GM18858 (cell line): ENCODE data around the gene WNK1.
A peak's percentile ranks its signal among the peaks of the same experiment; 100 is the strongest.
"Not testable (repeated sequence)": the region's sequence is repeated elsewhere in the genome, so short reads cannot be mapped to it uniquely, and the experiment has no call there.

ENCODE experiments used
- ATAC-seq: cut with Tn5 transposase; IDR thresholded peaks from one replicate; pipeline ENCODE4 v1.9.1; 2021; ENCODE audit not compliant: unreplicated experiment

The WNK1 gene

DNA sequence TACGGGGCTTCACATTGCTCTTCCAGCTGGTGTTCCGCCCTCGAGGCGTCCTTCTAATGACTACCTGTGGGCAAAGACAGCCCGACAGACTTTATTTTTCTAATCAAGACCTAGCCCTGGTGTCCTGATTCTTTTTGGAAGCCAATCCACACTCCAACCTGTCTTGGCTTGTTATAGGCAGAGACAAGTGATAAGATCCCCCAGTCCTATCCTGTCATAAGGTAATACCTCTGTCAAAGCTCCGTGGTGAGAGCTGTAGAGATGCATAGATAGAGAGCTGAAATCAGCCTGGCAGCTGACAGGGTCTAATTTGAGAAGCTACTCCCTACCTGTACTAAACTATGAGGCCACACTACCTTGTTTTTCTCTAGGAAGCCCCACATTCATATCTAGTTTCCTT is 11.5 kb upstream of the WNK1 start:
- ATAC-seq: no peak

DNA sequence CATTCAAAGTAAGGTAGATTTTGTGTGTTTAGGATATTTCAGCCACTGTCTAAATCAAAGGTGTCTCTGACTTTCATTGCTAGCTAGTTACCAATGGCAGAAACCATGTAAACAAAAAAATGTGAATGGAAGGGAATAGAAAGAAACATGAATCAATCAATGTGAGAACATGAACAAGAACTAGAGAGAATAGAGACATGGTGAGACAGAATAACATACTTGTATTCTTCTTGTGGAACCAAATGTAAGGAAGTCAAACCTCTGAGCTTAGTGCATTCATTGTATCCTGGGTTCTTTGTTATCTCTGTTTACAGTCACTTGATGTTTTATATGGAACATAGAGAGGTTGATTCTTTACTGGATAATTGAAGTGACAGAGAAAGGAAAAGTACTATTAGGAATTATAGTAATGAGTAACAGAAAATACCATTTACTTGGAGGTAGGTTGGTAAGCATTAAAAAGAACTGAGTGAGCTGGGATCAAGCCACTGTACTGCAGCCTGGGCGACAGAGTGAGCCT is 2.6 kb upstream of the WNK1 start:
- no peak for ATAC-seq

DNA sequence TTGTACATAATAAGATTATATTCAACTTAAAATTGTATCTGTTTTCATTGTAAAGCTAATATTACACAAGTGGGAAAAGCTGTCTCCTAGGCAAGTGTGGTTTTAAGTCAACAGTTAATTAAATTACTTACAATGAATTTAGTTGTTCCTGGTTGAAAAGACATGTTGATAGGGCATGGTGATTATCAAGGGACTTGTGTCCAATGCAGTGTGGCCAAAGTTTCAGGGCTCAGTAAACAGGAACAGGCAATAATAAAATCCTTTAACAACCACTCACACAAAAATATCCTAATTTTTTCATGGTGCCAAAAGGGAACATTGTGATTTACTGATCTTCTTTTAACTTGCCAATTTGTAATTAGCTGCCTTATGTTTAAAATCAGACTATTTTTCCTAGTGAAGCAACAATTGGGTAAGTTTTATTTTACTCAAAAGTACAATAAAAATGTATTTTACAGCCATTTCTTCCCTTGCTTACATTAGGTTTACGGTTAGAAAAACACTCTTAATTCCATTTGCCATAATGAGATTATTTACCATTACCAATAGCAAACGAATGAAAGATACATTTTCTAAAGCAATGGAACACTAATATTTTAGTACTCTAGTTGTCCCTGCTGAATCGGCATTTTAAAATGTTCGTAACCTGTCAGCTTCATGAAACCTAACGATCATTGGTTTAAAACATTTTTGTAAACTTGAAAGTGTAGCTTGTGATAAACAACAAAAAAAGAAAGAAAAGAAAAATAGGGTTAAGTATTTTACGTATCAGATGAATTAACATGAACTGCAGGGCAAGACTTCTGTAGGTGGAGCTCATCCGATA is 1.8 kb upstream of the WNK1 start:
- no peak for ATAC-seq

DNA sequence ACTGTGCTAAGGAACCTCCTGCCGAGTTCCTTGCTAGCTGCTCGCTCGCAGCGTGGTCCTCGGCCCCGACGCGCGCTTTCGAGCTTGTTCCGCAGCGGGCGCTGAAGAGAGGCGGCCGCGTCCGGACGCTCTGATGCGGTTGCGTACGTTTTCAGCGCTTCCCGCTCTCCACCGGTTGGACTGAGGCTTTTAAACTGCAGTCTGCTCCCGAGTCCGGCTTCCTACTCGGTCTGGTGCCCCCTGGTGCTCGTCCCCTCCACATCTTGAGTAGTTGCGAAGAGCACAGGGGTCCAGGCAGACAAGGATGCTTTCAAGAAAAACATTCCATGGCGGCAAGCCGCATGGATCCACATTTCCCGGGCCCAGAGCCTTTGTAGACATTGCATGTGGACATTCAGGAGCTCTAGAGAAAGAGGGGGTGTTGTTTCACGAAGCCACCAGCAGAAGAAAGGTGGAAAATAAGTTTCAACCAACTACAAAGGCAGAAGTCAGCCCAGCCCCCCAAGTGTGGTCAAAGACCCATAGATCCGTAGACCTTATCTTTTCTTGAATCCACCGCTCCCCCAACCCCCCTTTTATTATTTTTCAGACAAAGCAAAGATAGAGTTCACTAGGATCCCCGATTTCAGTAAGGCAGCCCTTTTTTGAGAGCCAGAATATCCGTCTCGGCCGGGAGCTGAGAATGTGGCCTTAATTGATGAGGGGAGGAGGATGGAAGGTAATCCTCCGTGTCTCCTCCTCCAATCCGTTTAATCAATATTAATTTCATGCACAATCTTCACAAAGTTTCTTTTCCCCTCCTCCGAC is 984 bp upstream of the WNK1 start:
- no peak for ATAC-seq

DNA sequence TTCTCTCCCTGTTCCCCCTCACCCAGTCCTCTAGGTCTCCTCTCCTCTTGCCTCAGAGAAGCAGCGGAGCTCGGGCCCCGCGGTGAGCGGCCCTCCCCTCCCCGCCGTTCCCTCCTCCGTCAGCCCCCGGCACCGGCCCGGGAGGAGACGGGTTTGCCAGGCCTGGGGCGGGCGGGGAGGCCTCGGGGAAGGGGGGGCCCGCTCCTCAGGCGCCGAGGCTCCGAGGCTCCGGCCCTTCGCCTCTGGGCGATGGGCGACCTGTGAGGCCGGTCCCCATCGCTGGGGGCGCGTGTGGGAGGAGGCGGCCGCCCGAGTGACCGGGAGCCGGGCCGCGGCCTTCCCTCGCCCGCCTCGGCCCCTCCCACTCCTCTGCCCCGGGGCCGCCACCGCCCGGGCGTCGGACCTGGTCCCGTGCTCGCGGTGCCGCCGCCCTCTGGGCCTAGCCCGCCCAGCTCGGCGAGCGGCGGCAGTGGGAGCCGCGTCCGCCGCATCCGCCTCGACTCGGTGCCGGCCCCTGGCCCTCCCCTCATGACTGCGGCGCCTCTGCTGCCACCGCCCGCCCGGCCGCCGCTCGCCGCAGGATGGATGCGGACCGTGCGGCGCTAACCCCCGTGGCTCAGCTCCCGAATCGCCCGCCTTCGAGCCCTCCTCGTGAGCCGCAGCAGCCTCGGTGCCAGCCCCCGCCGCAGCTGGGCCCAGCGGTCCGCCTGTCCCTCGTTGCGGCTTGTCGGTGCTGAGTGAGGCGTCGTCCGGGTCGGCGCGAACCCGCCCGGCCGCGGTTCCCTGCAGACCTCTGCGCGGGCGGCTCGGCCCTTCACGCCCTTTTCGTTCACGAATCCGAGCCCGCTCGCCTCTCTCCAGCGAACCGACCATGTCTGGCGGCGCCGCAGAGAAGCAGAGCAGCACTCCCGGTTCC is 574 bp downstream of the WNK1 start:
- ATAC-seq: peak; percentile 12

DNA sequence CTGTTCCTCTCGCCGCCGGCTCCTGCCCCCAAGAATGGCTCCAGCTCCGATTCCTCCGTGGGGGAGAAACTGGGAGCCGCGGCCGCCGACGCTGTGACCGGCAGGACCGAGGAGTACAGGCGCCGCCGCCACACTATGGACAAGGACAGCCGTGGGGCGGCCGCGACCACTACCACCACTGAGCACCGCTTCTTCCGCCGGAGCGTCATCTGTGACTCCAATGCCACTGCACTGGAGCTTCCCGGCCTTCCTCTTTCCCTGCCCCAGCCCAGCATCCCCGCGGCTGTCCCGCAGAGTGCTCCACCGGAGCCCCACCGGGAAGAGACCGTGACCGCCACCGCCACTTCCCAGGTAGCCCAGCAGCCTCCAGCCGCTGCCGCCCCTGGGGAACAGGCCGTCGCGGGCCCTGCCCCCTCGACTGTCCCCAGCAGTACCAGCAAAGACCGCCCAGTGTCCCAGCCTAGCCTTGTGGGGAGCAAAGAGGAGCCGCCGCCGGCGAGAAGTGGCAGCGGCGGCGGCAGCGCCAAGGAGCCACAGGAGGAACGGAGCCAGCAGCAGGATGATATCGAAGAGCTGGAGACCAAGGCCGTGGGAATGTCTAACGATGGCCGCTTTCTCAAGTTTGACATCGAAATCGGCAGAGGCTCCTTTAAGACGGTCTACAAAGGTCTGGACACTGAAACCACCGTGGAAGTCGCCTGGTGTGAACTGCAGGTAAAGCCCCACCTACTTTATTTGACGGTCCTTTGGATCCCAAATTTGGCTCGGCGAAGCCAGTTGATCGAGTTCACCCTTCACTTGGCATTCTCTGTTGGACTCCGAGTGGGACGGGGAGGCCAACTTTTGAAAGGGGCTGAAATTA is 1.5 kb downstream of the WNK1 start:
- no peak for ATAC-seq

DNA sequence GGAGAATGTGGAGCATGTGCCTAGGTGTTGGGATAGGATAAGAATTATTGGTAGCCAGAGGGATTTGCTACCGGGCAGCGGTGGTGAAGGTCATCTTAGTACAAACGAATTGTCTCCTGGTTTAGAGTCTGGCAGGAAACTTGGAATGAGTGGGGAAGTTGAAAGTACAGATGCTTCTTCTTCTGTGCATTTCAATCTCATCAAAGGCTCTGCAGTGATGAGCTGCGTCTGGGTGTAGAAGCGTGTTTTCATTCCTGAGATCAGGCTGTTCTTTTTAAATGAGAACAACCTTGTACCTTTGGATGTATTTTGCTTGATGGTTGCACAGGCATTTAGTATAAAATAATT is 2.1 kb downstream of the WNK1 start:
- ATAC-seq: no peak

DNA sequence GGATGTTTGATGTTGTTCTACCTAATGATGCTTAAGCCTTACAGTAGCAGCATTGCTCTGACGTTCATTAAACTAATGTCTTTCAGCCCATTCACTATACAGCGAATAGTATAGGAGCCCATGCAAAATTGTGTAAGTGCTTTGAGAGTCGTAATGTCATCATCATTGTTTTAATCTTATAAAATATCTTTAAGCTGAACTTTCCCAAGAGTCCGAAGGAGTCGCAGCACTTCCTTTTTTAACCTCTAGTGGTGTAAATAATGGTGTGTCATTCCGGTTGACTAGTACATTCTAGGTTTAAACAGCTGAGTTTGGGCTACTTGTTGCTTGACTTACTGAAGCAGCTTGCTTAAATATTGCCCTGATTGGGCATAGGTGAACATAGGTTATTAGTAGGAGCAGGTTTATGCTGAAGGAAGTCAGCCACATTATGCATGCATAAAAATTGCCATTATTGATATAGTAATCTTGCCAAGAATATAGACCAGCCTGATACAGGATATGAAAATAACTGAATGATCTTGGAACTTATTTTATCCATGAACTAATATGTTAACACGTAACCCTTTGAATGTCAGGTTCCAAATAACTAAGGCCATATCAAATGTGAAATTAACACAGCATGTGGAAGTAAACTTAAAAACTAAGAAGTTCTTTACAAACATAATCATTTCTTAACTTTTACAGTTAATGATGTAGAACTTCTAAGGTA is 2.6 kb downstream of the WNK1 start:
- no peak for ATAC-seq

DNA sequence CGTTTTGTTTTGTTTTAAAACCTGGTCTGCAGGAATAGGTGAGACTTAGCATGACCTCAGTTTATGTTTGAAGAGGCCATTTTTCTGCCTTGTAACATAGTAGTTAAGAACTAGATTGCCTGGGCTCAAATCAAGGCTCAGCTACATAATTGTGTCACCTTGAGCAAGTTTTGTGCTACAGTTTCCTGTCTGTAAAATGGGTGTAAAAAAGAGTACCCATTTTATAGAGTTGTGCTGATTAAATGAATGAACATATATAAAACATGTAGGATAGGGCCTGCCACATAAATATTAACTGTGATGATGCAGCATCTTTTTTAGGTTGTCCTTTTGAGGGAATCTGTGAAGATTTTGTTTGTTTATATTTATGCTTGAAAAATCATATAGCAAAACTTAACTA is 7.2 kb downstream of the WNK1 start:
- no peak for ATAC-seq

DNA sequence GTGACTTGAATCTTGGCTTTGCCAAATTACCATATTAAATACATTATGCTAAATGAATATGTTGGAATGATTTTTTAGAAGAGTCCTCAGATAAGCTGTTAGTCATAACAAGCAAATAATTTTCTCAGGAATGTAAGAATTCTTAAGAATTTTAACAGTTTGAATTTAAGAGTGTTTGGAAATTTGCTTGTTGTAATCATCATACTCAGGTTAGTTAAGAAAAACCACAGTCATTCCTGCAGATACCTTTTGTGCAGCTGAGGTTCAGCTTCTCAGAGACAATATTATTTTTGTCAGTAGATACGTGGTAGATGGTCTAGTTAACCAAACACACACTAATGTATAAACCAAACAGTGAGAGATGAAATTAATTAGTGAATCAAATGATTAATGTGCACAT is 8.9 kb downstream of the WNK1 start:
- no peak for ATAC-seq

DNA sequence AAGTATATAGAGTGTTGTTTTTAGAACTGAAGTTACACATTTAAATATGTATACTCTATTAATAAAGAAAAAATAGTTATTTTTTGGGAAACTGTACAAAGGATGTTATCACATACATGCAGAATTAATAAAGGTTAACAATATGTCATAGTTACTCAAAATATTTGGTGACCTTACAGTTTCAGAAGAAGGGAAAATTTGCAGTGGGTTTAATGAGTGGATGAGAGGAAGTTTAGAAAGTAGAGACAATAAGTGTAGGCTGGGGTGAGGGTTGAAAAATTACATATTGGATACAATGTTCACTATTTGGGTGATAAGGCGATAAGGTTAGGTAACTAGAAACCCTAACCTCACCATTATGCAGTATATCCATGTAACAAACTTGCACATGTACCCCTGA is 13.5 kb downstream of the WNK1 start:
- no peak for ATAC-seq

DNA sequence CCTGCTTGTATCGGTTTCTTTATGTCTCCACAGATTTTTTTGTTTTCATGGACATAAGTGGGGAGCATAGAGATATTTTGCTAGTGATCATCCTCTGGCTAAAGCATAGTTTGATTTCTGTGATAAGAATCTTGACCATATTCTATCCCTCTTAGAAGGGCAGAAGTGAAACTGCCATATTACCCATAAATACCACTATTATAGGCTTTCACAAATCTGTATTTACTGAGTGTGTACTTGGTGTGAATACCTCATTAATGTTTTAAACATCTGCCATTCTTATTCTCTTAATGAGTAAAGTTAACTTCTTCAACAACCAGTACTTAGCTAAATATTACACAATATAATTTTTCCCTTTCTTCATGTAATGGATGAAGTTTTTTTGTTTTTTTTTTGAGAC is 16.1 kb downstream of the WNK1 start:
- ATAC-seq: no peak

DNA sequence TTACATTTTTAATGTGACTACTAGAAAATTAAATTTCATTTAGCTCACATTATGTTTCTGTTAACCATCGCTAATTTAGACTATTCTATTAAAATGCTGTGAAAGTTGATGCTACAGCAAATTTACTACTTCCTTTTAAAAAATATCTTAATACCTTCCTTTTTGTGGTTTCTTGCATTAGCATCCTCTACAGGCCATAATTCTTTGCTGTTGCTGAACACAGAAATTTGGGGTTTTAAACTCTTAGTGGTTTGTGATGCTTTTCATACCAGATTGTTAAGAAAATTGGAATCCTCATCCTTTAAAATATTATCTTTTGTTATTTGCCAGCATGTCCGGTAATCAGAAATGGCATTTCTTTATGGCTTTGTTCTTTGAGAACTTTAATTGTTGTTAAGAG is 18.1 kb downstream of the WNK1 start:
- ATAC-seq: no peak

DNA sequence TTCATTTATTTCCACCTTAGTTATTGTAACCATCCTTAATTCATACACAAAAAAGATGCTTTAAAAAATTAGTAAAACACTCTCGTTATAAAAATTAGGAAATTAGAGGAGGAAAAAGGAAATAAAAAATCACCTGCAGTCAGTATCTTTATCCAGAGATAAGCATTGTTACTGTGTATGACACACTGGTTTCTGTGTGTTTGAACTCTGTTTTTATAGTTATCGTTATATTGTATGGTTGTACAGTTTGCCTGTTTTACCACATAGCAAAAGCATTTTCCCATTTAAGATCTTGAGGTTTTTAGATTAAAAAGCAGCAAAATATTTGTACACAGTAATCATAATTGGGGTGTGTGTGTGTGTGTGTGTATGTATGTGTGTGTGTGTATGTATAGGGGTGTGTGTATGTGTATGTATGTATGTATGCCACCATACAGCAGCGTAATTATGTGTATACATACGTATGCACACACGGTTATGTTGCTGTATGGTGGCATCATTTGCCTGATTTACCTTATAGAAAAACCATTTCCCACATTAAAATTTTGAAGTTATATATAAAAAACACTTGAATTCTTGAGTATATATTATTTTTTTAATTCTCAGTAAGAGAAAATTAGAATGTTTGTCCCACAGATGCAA is 19.8 kb downstream of the WNK1 start:
- no peak for ATAC-seq

DNA sequence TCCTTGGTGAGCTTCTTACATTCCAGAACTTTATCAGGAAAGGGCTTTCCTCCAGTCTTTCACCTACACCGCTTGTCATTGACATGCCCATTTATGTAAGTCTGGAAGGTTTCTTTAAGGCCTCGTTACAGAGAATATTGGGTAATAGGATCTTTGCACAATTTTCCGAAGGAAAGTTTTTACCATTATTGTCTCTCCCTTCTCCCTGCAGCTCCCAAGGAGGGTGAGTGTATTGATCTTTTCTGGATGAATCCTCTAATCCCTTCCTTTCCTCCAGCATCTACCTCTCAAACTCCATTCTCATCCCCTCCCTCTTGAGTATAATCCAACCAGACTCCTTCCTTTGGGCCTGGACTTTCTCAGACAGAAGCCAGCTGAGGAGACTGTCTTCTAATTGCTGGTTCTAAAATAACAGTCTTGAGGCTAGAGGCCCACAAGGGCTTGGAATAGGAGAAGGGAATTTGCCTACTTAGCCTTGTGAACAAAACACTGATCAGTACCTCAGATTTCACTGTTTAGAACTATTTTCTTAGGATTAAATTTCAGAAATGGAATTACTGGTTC is 21.8 kb downstream of the WNK1 start:
- ATAC-seq: no peak

DNA sequence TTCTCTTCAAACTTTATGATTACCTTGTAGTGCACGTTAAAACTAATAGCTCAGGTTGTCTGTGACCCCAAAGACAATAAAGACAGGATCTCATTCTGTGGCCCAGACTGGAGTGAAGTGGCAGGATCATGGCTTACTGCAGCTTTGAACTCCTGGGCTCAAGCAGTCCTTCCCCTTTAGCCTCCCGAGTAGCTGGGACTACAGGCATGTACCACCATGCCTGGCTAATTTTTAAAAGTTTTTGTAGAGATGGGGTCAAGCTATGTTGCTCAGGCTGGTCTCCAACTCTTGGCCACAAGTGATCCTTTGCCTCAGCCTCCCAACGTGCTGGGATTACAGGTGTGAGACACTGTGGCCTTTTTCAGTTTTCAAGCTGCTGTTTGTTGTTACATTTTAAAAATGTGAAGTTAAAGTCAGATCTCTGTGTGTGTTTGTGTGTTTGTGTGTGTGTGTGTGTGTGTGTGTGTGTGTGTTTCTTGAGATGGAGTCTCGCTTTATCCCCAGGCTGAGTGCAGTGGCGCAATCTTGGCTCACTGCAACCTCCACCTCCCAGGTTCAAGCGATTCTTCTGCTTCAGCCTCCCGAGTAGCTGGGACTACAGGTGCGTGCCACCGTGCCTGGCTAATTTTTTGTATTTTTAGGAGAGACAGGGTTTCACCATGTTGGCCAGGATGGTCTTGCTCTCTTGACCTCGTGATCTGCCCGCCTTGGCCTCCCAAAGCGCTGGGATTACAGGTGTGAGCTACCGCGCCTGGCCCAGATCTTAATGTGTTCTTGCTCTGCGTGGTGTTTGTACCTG is 23.8 kb downstream of the WNK1 start:
- ATAC-seq: not testable (repeated sequence)

DNA sequence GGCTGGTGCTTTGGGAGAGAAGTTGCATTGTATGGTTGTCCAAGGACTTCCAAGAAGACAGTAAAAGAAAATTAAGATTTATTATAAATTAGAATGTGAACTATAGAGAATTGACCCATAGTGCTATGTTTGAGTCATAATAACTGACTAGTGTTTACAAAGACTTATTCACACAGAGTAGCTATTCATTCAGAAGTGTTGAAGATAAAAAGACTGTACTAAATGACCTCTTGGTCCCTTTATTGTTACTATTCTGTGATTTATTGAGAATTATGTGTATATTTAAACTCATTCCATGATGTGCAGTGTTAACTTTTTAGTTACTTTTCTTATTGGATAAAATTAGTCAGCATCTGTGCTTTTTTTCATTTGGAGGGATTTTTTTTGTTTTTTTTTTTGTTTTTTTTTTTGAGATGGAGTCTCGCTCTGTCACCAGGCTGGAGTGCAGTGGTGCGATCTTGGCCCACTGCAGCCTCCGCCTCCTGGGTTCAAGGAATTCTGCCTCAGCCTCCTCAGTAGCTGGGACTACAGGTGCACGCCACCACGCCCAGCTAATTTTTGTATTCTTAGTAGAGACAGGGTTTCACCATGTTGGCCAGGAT is 24.5 kb downstream of the WNK1 start:
- ATAC-seq: not testable (repeated sequence)
